NCI-H1417 (cell line): ENCODE results near the gene NTHL1.
A peak's percentile ranks its signal among the peaks of the same experiment; 100 is the strongest.
"Not testable (repeated sequence)": the region's sequence is repeated elsewhere in the genome, so short reads cannot be mapped to it uniquely, and the experiment has no call there.

ENCODE experiments used
- DNase-seq, 3 experiments: peaks; one replicate each; lab custom pipeline; 2025; lab: John Stamatoyannopoulos, UW

Gene NTHL1

GRCh38 chr16:2040787-2041522 lies 6.7 kb downstream of the NTHL1 start:
- DNase-seq: peak in 2 of 3 experiments; percentile 57 to 87

GRCh38 chr16:2040041-2040786 lies 7.4 kb downstream of the NTHL1 start:
- no peak for DNase-seq

- DNase-seq: peak; percentile 24 to 88 (median 59)
Measured at GRCh38 chr16:2039274-2040031, 8.2 kb downstream of the NTHL1 start.

- no peak for DNase-seq
Measured at GRCh38 chr16:2038382-2039231, 9.0 kb downstream of the NTHL1 start.

- DNase-seq: no peak
Measured at GRCh38 chr16:2037647-2038381, 9.8 kb downstream of the NTHL1 start.

- no peak for DNase-seq
Measured at GRCh38 chr16:2037115-2037514, 10.5 kb downstream of the NTHL1 start.

- DNase-seq: no peak
Measured at GRCh38 chr16:2036200-2036966, 11.3 kb downstream of the NTHL1 start.

- peak; percentile 70 to 83 (median 80) for DNase-seq
Measured at GRCh38 chr16:2035431-2036199, 12.0 kb downstream of the NTHL1 start.

- no peak for DNase-seq
Measured at GRCh38 chr16:2034696-2035430, 12.8 kb downstream of the NTHL1 start.

GRCh38 chr16:2033909-2034695 lies 13.5 kb downstream of the NTHL1 start:
- DNase-seq: not testable (repeated sequence)

- DNase-seq: no peak
Measured at GRCh38 chr16:2033057-2033908, 14.4 kb downstream of the NTHL1 start.

GRCh38 chr16:2032285-2033056 lies 15.2 kb downstream of the NTHL1 start:
- no peak for DNase-seq

- no peak for DNase-seq
Measured at GRCh38 chr16:2031081-2031577, 16.5 kb downstream of the NTHL1 start.

GRCh38 chr16:2030036-2030435 lies 17.6 kb downstream of the NTHL1 start:
- no peak for DNase-seq

GRCh38 chr16:2029350-2029749 lies 18.3 kb downstream of the NTHL1 start:
- DNase-seq: no peak
